IMR-90 (cell line): ENCODE data around the gene LENEP. TPM values are rescaled to one million over a fixed set of nuclear protein-coding genes. Genes with fewer than 3 reads are reported as not detected.

Experiments
- ATAC-seq: fragments of 200-7000 bp; cut with Tn5 transposase; 2 replicates; pipeline ENCODE4 v1.9.1; 2020; ENCODE audit warnings: low read depth, mild to moderate bottlenecking, moderate library complexity
- BruUV-seq: library from RNA; stranded (reverse); fragments of 400-500 nt; replicated peaks from 2 replicates; lab custom pipeline; 2021; lab: Mats Ljungman, UMichigan
- CTCF ChIA-PET: fragments of 300-600 bp; formaldehyde crosslinking; extraction: SDS; loops from one replicate; lab custom pipeline; 2021; ENCODE audit warnings: antibody characterized with exemption; lab: Yijun Ruan, JAX
- POLR2A ChIA-PET: fragments of 300-600 bp; sonication (Branson Sonifier 250); formaldehyde crosslinking; loops from one replicate; lab custom pipeline; 2022; ENCODE audit warnings: antibody characterized with exemption; ENCODE audit not compliant: unreplicated experiment; lab: Charles Lee
- DNase-seq: peaks from one replicate; pipeline ENCODE4 v3.0.0; 2013
- H2AFZ ChIP-seq: replicated peaks from 2 replicates; pipeline ENCODE3; 2013; ENCODE audit warnings: low read length, mild to moderate bottlenecking; ENCODE audit not compliant: poor library complexity
- H2AK5ac ChIP-seq: 2 replicates; pipeline ENCODE4 v1.6.1; 2013; ENCODE audit warnings: low read depth, low read length, inconsistent platforms
- H2AK9ac ChIP-seq: replicated peaks from 2 replicates; pipeline ENCODE3; 2013; ENCODE audit warnings: mild to moderate bottlenecking, low read depth, low read length, moderate library complexity; ENCODE audit not compliant: poor library complexity
- H2BK120ac ChIP-seq: 2 replicates; pipeline ENCODE4 v1.6.1; 2013; ENCODE audit warnings: low read depth, low read length, inconsistent platforms
- H2BK15ac ChIP-seq: 3 replicates; pipeline ENCODE4 v1.6.1; 2013; ENCODE audit warnings: low read depth, low read length, inconsistent platforms
- H2BK20ac ChIP-seq: 2 replicates; pipeline ENCODE4 v1.6.1; 2013; ENCODE audit warnings: low read depth, mild to moderate bottlenecking, inconsistent platforms, low read length, moderate library complexity
- H2BK5ac ChIP-seq: 2 replicates; pipeline ENCODE4 v1.6.1; 2013; ENCODE audit warnings: mild to moderate bottlenecking, low read depth, low read length, inconsistent platforms; ENCODE audit not compliant: poor library complexity, severe bottlenecking
- H3K14ac ChIP-seq: replicated peaks from 2 replicates; pipeline ENCODE4 v1.6.1; 2013; ENCODE audit warnings: low read depth, low read length, inconsistent platforms
- H3K18ac ChIP-seq: 2 replicates; pipeline ENCODE4 v1.6.1; 2013; ENCODE audit warnings: low read depth, low read length, control low read depth
- H3K23ac ChIP-seq: 2 replicates; pipeline ENCODE4 v1.6.1; 2013; ENCODE audit warnings: low read depth, low read length, inconsistent platforms
- H3K27ac ChIP-seq: 2 replicates; pipeline ENCODE4 v1.5.1; 2013; ENCODE audit warnings: mild to moderate bottlenecking, control low read depth, low read length; ENCODE audit not compliant: insufficient read depth
- H3K27me3 ChIP-seq: 2 replicates; pipeline ENCODE4 v1.6.1; 2013; ENCODE audit warnings: low read length; ENCODE audit not compliant: control insufficient read depth, insufficient read depth
- H3K36me3 ChIP-seq: 2 replicates; pipeline ENCODE4 v1.6.1; 2013; ENCODE audit warnings: low read length, mixed read lengths; ENCODE audit not compliant: control insufficient read depth, insufficient read depth
- H3K4ac ChIP-seq: 2 replicates; pipeline ENCODE4 v1.6.1; 2013; ENCODE audit warnings: low read depth, low read length, inconsistent platforms
- H3K4me1 ChIP-seq: 2 replicates; pipeline ENCODE4 v1.6.1; 2013; ENCODE audit warnings: low read length, mixed read lengths; ENCODE audit not compliant: control insufficient read depth, insufficient read depth
- H3K4me2 ChIP-seq: 2 replicates; pipeline ENCODE4 v1.6.1; 2013; ENCODE audit warnings: low read depth, mild to moderate bottlenecking, control low read depth, low read length, moderate library complexity
- H3K4me3 ChIP-seq: 2 replicates; pipeline ENCODE4 v1.5.1; 2013; ENCODE audit warnings: low read depth, mild to moderate bottlenecking, control low read depth, low read length, moderate library complexity; ENCODE audit not compliant: insufficient read depth
- H3K56ac ChIP-seq: 2 replicates; pipeline ENCODE4 v1.6.1; 2013; ENCODE audit warnings: low read length, inconsistent platforms; ENCODE audit not compliant: insufficient read depth; ENCODE audit errors: extremely low read depth
- H3K79me1 ChIP-seq, 2 experiments: 2 replicates each; pipeline ENCODE4 v1.6.1; 2013; ENCODE audit warnings: low read length in 2 of 2, inconsistent platforms in 1 of 2, low read depth in 1 of 2
- H3K9ac ChIP-seq: 2 replicates; pipeline ENCODE4 v1.6.1; 2013; ENCODE audit warnings: low read depth, low read length, control low read depth
- H3K9me1 ChIP-seq: 2 replicates; pipeline ENCODE4 v1.6.1; 2013; ENCODE audit warnings: low read length, inconsistent platforms; ENCODE audit not compliant: insufficient read depth
- H3K9me3 ChIP-seq: 2 replicates; pipeline ENCODE4 v1.6.1; 2013; ENCODE audit warnings: low read length; ENCODE audit not compliant: control insufficient read depth, insufficient read depth
- H4K20me1 ChIP-seq: 2 replicates; pipeline ENCODE4 v1.6.1; 2013; ENCODE audit warnings: low read length, inconsistent platforms; ENCODE audit not compliant: insufficient read depth
- H4K5ac ChIP-seq: 2 replicates; pipeline ENCODE4 v1.6.1; 2013; ENCODE audit warnings: mild to moderate bottlenecking, low read depth, low read length, control low read depth
- H4K8ac ChIP-seq, 2 experiments: 2 replicates each; pipeline ENCODE4 v1.6.1; 2013; ENCODE audit warnings: low read depth in 2 of 2, low read length in 2 of 2, control low read depth in 1 of 2, inconsistent platforms in 1 of 2
- H4K91ac ChIP-seq: 2 replicates; pipeline ENCODE4 v1.6.1; 2013; ENCODE audit warnings: low read depth, low read length, inconsistent platforms; ENCODE audit not compliant: insufficient read depth
- CTCF ChIP-seq: conservative IDR thresholded peaks from 2 replicates; pipeline ENCODE4 v1.5.1; 2012; ENCODE audit warnings: mild to moderate bottlenecking, low read depth, low read length, improper control_type of control experiment
- ELK1 ChIP-seq: fragments of 150-350 bp; IDR thresholded peaks from 2 replicates; pipeline ENCODE4 v1.6.1; 2016; ENCODE audit warnings: low read depth, mild to moderate bottlenecking, low read length, moderate library complexity, borderline replicate concordance
- SMC3 ChIP-seq: fragments of 150-350 bp; IDR thresholded peaks from 2 replicates; pipeline ENCODE4 v1.6.1; 2016; ENCODE audit warnings: low read depth, mild to moderate bottlenecking, antibody characterized with exemption, low read length, moderate library complexity
- WGBS, 2 experiments: methylation state at CpG; one replicate each; pipeline versions ENCODE4 v1.1.5 to v1.1.7; 2013; ENCODE audit warnings: missing lambda C conversion rate in 2 of 2; ENCODE audit not compliant: insufficient read length in 1 of 2; ENCODE audit errors: extremely low coverage in 2 of 2; 5-methylcytosine and 5-hydroxymethylcytosine counted together
- dilution Hi-C: fragments of 300-500 bp; cut with HindIII; formaldehyde crosslinking; loops from one replicate; pipeline ENCODE4 v1.14.3; 2018; ENCODE audit warnings: low sequenced_read_pairs; ENCODE audit not compliant: unreplicated experiment
- in situ Hi-C: fragments of 300-500 bp; cut with MboI; formaldehyde crosslinking; loops from 3 replicates; pipeline ENCODE4 v1.14.3; 2019; ENCODE audit warnings: low sequenced_read_pairs, inconsistent platforms, mixed read lengths
- intact Hi-C: fragments of 100-400 bp; cut with micrococcal nuclease; formaldehyde crosslinking; loops from 2 replicates; pipeline ENCODE4 v1.10.0; 2022
- polyA plus RNA-seq, 3 experiments: library from polyadenylated mRNA; depleted of rRNA; stranded (reverse); fragments of >200 nt; gene quantifications; 2 replicates each; pipeline ENCODE4 v1.2.3, GENCODE V29; 2012; ENCODE audit warnings: low replicate concordance in 1 of 3
- total RNA-seq: library from RNA; depleted of rRNA; stranded (reverse); fragments of >200 nt; gene quantifications from 2 replicates; pipeline ENCODE4 v1.2.3, GENCODE V29; 2012

Gene LENEP
- total and polyA plus RNA-seq, 2 of the 4 experiments (the other 2 are of a cell fraction), result not detected

- Histone ChIP-seq H2AK5ac (peak overlapping the region; percentile 35), H2AFZ (peak overlapping the region; percentile 39), H2BK120ac (no peak overlapping the region), H3K4me1 (peaks cover 4% of the 10 kb centered on the region; the same call in 1 of the 2 replicates), H2AK9ac (peak overlapping the region; percentile 91), H3K36me3 (peaks cover 24% of the 10 kb centered on the region), H3K4me2 (no peak overlapping the region), H3K9ac (no peak overlapping the region), H4K8ac (peak overlapping the region in 1 of 2 experiments; percentile 40; a peak in 2 of 4 replicates), H3K27me3 (no peaks in the 10 kb centered on the region), H2BK15ac (no peak overlapping the region), H3K23ac (no peak overlapping the region), H2BK20ac (no peak overlapping the region), H3K79me1 (peaks cover 16 to 30% of the 10 kb centered on the region in 2 experiments), H3K14ac (no peak overlapping the region), H3K4ac (peak overlapping the region; percentile 72), H4K20me1 (peaks cover 12% of the 10 kb centered on the region; the same call in 1 of the 2 replicates), H3K9me1 (peaks cover 7% of the 10 kb centered on the region), H3K27ac (peak overlapping the region; percentile 4; the same call in 1 of the 2 replicates), H3K18ac (no peak overlapping the region), H2BK5ac (no peak overlapping the region), H3K56ac (no peak overlapping the region), H3K9me3 (no peaks in the 10 kb centered on the region), H4K5ac (no peak overlapping the region), H4K91ac (no peak overlapping the region), H3K4me3 (no peak overlapping the region)
- peak; percentile 44 for ATAC-seq
- POLR2A ChIA-PET, result interaction anchor here (0.8 to 1.0 kb wide), 2 partner anchors 9 to 19 kb away, joined by 3 read pairs; partner anchors contain the start of gene FLAD1
- no CpG with 5 or more reads among the region's 14 CpGs for WGBS, 2 experiments
- TF ChIP-seq CTCF (peak; percentile 15; the same call in 1 of the 2 replicates), ELK1 (no peak), SMC3 (0 out of 2 replicates have a peak, but pooled peaks have one; percentile 11)
- CTCF ChIA-PET, result interaction anchor here (1.1 kb wide), 1 partner anchor 20 kb away, joined by 4 read pairs; no protein-coding TSS in a partner anchor
- intact Hi-C loops, result no loop called here
- no TSS peak for BruUV-seq
- in situ Hi-C loops, result no loop called here
- peak; percentile 58 for DNase-seq
- dilution Hi-C loops, result no loop called here
These were observed 440 bp upstream of the LENEP start for GRCh38 chr1:154992721-154993571.
